T-helper 17 cell (primary cell): ENCODE results near the gene PRICKLE3. TPM values are rescaled to one million over a fixed set of nuclear protein-coding genes. Genes with fewer than 3 reads are reported as not detected.
A peak's percentile ranks its signal among the peaks of the same experiment; 100 is the strongest.

Experiments used
- ATAC-seq: fragments of 150-1000 bp; cut with Tn5 transposase; 2 replicates; pipeline ENCODE4 v1.10.0; 2021; ENCODE audit warnings: mild to moderate bottlenecking, moderate library complexity
- DNase-seq, 3 donors: peaks; one replicate each; pipeline versions ENCODE4 v3.0.0 to v3.0.0-alpha.2; 2020 to 2021
- H3K9me3 ChIP-seq: one replicate; pipeline ENCODE4 v1.7.0; 2013; ENCODE audit warnings: low read length, mild to moderate bottlenecking; ENCODE audit not compliant: control insufficient read depth, poor library complexity, severe bottlenecking
- H3K27ac Mint-ChIP-seq: one replicate; pipeline ENCODE4 v1.8.0; 2022; ENCODE audit warnings: mild to moderate bottlenecking, moderate library complexity, mixed read lengths
- H3K27me3 Mint-ChIP-seq: one replicate; pipeline ENCODE4 v1.8.0; 2022; ENCODE audit warnings: mixed read lengths
- H3K36me3 Mint-ChIP-seq: one replicate; pipeline ENCODE4 v1.8.0; 2022; ENCODE audit warnings: low read depth, mixed read lengths
- H3K4me1 Mint-ChIP-seq: one replicate; pipeline ENCODE4 v1.8.0; 2022; ENCODE audit warnings: mild to moderate bottlenecking, mixed read lengths
- H3K4me3 Mint-ChIP-seq: one replicate; pipeline ENCODE4 v1.8.0; 2022; ENCODE audit warnings: mild to moderate bottlenecking, moderate library complexity, mixed read lengths
- total RNA-seq, 4 donors: library from RNA in 2 of 4; stranded (reverse) in 2 of 4; gene quantifications; one replicate each; pipeline ENCODE4 v1.2.3 and lab custom pipeline; 2022 to 2026

Gene PRICKLE3
- total RNA-seq, 2 donors from 2014 or later: 4.8 to 7.5 TPM

DNA sequence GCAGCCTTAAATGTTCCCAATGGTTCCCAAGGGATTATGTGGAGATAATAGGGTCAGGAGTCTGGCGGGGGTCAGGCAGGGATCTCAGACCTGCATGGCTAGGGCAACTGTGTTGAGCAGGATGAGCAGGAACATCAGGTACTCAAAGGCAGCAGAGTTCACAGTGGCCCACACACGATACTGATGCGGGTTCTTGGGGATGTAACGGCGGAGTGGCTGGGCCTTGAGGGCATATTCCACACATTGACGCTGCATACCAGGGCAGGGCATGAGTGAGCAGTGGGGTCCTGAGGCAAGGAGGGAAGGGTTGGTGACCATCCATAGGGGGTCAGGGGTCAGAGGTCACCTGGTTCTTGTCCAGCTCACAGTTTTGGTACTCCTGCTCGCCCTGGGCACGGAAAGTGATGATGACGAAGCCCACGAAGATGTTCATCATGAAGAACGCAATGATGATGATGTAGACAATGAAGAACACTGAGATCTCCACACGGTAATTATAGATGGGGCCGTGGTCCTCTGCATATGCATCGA, 28.9 kb upstream of the PRICKLE3 start:
- DNase-seq (no peak), ATAC-seq (no peak)
- Mint-ChIP-seq H3K4me3 (no peak overlapping the region), H3K36me3 (no peaks in the 10 kb centered on the region), H3K4me1 (no peaks in the 10 kb centered on the region), H3K27me3 (peaks cover 5% of the 10 kb centered on the region), H3K27ac (no peak overlapping the region)
- H3K9me3 ChIP-seq: no peaks in the 10 kb centered on the region

DNA sequence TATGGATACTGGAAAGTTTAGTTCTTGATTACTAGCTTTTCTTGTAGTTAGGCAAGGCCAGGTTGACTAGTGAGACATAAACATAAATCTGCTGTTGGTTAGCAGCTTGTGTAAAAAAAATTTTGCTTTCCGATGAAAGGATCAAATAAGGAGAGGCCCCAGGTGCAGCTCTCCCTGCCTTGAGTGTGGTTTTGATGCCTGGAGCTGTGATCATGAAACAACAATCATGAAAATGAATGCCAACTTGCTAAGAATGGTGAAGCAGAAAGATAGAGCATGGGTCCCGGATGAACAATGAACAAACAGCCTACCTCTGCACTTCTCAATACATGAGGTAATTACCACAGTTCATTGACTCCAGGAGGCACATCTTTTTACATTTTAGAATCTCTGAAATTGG, 28.2 kb upstream of the PRICKLE3 start:
- no peak for DNase-seq
- Mint-ChIP-seq H3K4me1 (no peaks in the 10 kb centered on the region), H3K27me3 (peaks cover 5% of the 10 kb centered on the region), H3K36me3 (no peaks in the 10 kb centered on the region), H3K27ac (no peak overlapping the region), H3K4me3 (no peak overlapping the region)
- no peaks in the 10 kb centered on the region for H3K9me3 ChIP-seq
- no peak for ATAC-seq

GRCh38 chrX:49212861-49213260, 26.7 kb upstream of the PRICKLE3 start:
- H3K4me3 Mint-ChIP-seq: no peak overlapping the region
- no peak overlapping the region for H3K27ac Mint-ChIP-seq
- H3K27me3 Mint-ChIP-seq: peaks cover 5% of the 10 kb centered on the region
- H3K4me1 Mint-ChIP-seq: no peaks in the 10 kb centered on the region
- H3K36me3 Mint-ChIP-seq: no peaks in the 10 kb centered on the region
- DNase-seq: no peak
- no peak for ATAC-seq
- no peaks in the 10 kb centered on the region for H3K9me3 ChIP-seq

DNA sequence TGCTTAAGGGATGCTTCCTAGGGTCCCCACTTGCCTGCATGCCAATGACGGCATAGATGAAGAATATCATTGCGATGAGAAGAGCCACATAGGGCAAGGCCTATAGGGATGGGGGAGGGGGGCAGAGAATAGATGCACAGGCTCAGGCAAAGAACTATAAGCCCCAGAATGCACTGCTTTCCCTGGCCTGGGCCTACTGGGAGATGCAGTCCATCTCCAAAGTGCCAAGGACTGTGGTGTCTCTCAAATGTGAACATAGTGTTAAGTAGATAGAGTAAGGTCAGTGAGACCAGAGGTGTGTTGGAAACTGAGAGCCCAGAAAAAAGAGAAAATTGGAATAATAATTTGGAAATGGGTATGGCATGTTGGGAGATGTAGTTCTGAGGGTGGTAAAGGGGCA, 26.0 kb upstream of the PRICKLE3 start:
- Mint-ChIP-seq H3K27me3 (peaks cover 5% of the 10 kb centered on the region), H3K4me1 (no peaks in the 10 kb centered on the region), H3K27ac (no peak overlapping the region), H3K4me3 (no peak overlapping the region), H3K36me3 (no peaks in the 10 kb centered on the region)
- no peaks in the 10 kb centered on the region for H3K9me3 ChIP-seq
- no peak for DNase-seq
- ATAC-seq: no peak

DNA sequence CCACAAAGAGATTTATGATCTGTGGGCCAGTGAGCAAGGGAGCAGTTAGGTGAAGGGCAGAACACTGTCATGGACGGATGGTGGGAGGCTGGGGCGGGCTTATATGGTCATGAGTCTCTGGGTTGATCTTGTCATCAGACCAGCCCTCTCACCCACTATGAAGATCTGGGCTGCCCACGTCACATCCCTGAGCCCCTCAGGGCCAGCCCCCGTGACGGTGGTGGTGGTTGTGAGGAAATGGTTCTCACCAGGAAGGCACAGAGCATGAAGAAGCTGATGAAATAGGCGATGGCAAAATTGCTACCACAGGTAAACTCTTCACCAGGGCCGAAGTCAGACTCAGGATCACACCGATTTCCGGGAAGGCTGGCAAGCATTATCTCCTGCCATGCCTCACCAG, 24.9 kb upstream of the PRICKLE3 start:
- H3K9me3 ChIP-seq: no peaks in the 10 kb centered on the region
- Mint-ChIP-seq H3K27me3 (peaks cover 5% of the 10 kb centered on the region), H3K36me3 (no peaks in the 10 kb centered on the region), H3K4me1 (no peaks in the 10 kb centered on the region), H3K4me3 (no peak overlapping the region), H3K27ac (no peak overlapping the region)
- ATAC-seq: no peak
- DNase-seq: no peak

- no peaks in the 10 kb centered on the region for H3K4me1 Mint-ChIP-seq
- no peak for DNase-seq
- no peak overlapping the region for H3K27ac Mint-ChIP-seq
- peaks cover 5% of the 10 kb centered on the region for H3K27me3 Mint-ChIP-seq
- no peak for ATAC-seq
- H3K9me3 ChIP-seq: no peaks in the 10 kb centered on the region
- H3K36me3 Mint-ChIP-seq: no peaks in the 10 kb centered on the region
- H3K4me3 Mint-ChIP-seq: no peak overlapping the region
Observed at GRCh38 chrX:49210406-49210805, 24.2 kb upstream of the PRICKLE3 start.

GRCh38 chrX:49209434-49210251, 23.5 kb upstream of the PRICKLE3 start:
- Mint-ChIP-seq H3K27ac (no peak overlapping the region), H3K27me3 (peaks cover 5% of the 10 kb centered on the region), H3K36me3 (no peaks in the 10 kb centered on the region), H3K4me3 (no peak overlapping the region), H3K4me1 (no peaks in the 10 kb centered on the region)
- no peak for DNase-seq
- no peak for ATAC-seq
- no peaks in the 10 kb centered on the region for H3K9me3 ChIP-seq

DNA sequence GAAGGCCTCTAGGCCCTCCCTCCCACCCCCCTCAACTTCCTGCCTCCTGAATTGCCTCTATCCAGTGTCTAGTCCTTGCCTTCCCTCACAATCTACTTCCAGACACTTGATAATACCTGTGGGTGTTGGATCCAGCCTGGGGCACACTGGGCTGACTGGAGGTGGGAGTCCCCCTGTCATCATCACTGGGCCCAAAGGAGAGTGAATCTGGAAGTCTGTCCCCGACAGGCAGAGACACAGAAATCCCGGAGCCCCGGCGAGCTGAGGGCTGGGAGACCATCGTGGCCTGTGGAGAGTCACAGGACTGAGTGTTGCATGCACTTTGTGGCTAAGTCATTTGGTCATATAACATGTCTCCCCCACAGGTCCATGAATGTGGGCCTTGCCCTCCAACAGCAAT, 22.2 kb upstream of the PRICKLE3 start:
- ATAC-seq: no peak
- no peaks in the 10 kb centered on the region for H3K9me3 ChIP-seq
- no peak for DNase-seq
- H3K4me1 Mint-ChIP-seq: no peaks in the 10 kb centered on the region
- H3K27ac Mint-ChIP-seq: no peak overlapping the region
- no peaks in the 10 kb centered on the region for H3K36me3 Mint-ChIP-seq
- H3K4me3 Mint-ChIP-seq: no peak overlapping the region
- H3K27me3 Mint-ChIP-seq: peaks cover 5% of the 10 kb centered on the region

DNA sequence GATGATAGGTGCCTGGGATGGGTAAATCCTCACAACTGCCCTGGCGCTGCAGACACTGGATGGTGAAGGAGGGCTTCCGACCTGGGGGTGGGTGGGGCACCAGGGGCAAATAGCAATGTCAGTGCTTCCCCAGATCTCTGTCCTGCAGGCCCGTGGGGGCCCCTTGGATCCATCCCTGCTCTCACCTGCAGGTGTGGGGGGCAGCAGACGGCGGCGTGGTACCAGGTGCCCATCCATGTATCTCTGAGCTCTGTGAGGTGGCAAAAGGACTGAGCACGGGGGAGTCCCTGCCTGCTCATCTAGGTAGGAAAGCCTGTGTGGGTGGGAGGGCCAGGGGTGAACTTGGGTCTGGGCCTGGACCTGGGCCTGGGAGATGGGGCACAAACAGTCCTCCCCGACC, 20.4 kb upstream of the PRICKLE3 start:
- no peaks in the 10 kb centered on the region for H3K9me3 ChIP-seq
- Mint-ChIP-seq H3K27ac (no peak overlapping the region), H3K4me1 (no peaks in the 10 kb centered on the region), H3K36me3 (no peaks in the 10 kb centered on the region), H3K4me3 (no peak overlapping the region), H3K27me3 (peaks cover 5% of the 10 kb centered on the region)
- ATAC-seq (no peak), DNase-seq (no peak)

DNA sequence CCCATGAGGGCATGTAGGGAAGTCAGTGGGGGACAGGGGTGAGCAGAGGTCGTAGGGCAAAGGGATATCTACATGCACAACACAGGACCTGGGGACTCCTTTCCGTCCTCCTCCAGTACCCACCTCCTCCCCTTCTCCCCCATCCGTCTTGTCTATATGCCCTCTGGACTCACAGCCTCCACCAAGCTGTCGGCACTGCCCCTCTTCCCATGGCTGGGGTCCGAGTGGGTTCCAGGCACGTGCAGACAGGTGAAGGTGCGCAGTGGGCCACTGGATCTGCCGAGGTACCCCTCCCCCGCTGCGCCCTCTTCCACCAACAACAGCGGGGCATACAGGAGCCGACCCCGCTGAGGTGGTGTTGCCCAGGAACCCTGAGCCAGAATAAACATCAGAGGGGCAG, 19.3 kb upstream of the PRICKLE3 start:
- Mint-ChIP-seq H3K27ac (no peak overlapping the region), H3K36me3 (no peaks in the 10 kb centered on the region), H3K27me3 (no peaks in the 10 kb centered on the region), H3K4me1 (no peaks in the 10 kb centered on the region), H3K4me3 (no peak overlapping the region)
- H3K9me3 ChIP-seq: no peaks in the 10 kb centered on the region
- no peak for DNase-seq
- ATAC-seq: no peak

- no peaks in the 10 kb centered on the region for H3K4me1 Mint-ChIP-seq
- no peak for ATAC-seq
Observed at GRCh38 chrX:49204709-49205108, 18.5 kb upstream of the PRICKLE3 start.

DNA sequence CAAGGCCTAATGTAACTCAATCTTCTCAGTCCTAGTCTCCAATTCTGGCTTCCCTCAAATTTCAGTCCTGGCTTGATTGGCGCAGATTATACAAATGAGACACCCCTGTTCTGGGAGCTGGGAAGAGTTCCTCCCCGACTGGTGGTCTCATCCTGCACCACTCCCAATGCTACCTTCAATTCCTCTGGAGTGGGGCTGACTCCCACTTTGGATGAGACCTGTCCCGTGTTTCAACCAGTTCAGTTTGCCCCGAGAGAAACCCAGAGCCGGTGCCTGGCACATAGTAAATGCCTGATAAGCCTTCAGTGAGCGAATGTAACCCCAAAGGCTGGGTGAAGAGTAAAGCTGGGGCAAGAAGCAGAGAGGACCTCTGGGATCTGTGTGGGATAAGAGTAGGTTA, 17.8 kb upstream of the PRICKLE3 start:
- Mint-ChIP-seq H3K4me3 (no peak overlapping the region), H3K4me1 (peaks cover under 1% of the 10 kb centered on the region), H3K36me3 (no peaks in the 10 kb centered on the region), H3K27me3 (no peaks in the 10 kb centered on the region), H3K27ac (no peak overlapping the region)
- DNase-seq (no peak), ATAC-seq (no peak)
- H3K9me3 ChIP-seq: no peaks in the 10 kb centered on the region

More at GRCh38 chrX:49204709-49205108, 18.5 kb upstream of the PRICKLE3 start:
- Mint-ChIP-seq H3K27me3 (no peaks in the 10 kb centered on the region), H3K4me3 (no peak overlapping the region), H3K27ac (no peak overlapping the region), H3K36me3 (no peaks in the 10 kb centered on the region)
- DNase-seq: no peak
- no peaks in the 10 kb centered on the region for H3K9me3 ChIP-seq

DNA sequence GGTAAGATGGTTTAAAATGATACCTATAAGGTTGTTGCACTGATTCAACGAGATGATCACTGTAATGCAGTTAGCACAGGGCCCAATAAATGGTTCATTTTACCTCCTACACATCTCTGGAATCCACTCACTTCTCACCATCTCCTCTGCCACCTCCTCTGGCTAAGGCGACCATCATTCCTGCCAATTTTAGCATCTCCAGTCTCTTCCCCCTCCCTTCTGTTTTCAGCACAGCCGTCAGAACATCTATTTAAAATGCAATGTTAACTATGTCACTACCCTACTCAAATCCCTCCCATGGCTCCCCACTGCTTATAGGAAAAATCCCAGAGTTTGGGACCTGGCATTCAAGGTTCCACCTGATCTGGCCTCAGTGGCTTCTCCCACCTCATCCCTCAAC, 17.4 kb upstream of the PRICKLE3 start:
- H3K27me3 Mint-ChIP-seq: no peaks in the 10 kb centered on the region
- H3K4me3 Mint-ChIP-seq: no peak overlapping the region
- peak overlapping the region; percentile 27 for H3K27ac Mint-ChIP-seq
- H3K4me1 Mint-ChIP-seq: peaks cover 4% of the 10 kb centered on the region
- no peaks in the 10 kb centered on the region for H3K9me3 ChIP-seq
- H3K36me3 Mint-ChIP-seq: no peaks in the 10 kb centered on the region
- ATAC-seq: no peak
- no peak for DNase-seq

GRCh38 chrX:49202022-49202421, 15.8 kb upstream of the PRICKLE3 start:
- no peaks in the 10 kb centered on the region for H3K9me3 ChIP-seq
- DNase-seq (no peak), ATAC-seq (no peak)
- Mint-ChIP-seq H3K27me3 (no peaks in the 10 kb centered on the region), H3K4me1 (peaks cover 10% of the 10 kb centered on the region), H3K27ac (no peak overlapping the region), H3K4me3 (no peak overlapping the region), H3K36me3 (peaks cover 2% of the 10 kb centered on the region)
